Ammon's horn (tissue), 1 donor: Measurements from ENCODE around the gene MYCBP2.
"Not testable (repeated sequence)": the region's sequence is repeated elsewhere in the genome, so short reads cannot be mapped to it uniquely, and the experiment has no call there.

Experiments
- DNase-seq: peaks from one replicate; pipeline ENCODE4 v3.0.0-alpha.2; 2016; ENCODE audit warnings: low spot score

The MYCBP2 gene

GRCh38 chr13:77033717-77034302 is 293.1 kb downstream of the MYCBP2 start:
- no peak for DNase-seq

GRCh38 chr13:77031656-77032243 is 295.1 kb downstream of the MYCBP2 start:
- DNase-seq = no peak

- DNase-seq = no peak
Observed at GRCh38 chr13:77029436-77029835, 297.5 kb downstream of the MYCBP2 start.

DNA sequence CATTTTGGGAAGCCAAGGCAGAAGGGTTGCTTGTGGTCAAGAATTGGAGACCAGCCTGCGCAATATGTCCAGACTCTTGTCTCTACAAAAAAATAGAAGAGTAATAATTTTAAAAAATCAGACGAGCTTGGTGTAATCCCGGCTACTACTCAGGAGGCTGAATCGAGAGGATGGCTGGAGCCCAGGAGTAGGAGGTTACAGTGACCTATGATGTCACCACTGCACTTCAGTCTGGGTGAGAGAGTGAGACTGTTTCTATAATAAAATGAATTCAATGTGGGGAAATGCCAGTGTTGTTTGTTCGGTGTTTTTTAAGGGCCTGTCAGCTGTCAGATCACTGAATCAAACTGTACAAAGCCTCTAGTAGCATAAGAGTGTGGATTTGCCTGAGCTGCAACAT is 298.7 kb downstream of the MYCBP2 start:
- DNase-seq = no peak

- DNase-seq = peak; percentile 89
Observed at GRCh38 chr13:77026861-77027621, 299.9 kb downstream of the MYCBP2 start, which contains the start of gene FBXL3. Gene FBXL3, minus strand, starts transcription at chr13:77027159. Its CDS starts 5,299 bp downstream, at chr13:77021860.

GRCh38 chr13:77026255-77026860 is 300.5 kb downstream of the MYCBP2 start:
- DNase-seq = peak; percentile 74

DNA sequence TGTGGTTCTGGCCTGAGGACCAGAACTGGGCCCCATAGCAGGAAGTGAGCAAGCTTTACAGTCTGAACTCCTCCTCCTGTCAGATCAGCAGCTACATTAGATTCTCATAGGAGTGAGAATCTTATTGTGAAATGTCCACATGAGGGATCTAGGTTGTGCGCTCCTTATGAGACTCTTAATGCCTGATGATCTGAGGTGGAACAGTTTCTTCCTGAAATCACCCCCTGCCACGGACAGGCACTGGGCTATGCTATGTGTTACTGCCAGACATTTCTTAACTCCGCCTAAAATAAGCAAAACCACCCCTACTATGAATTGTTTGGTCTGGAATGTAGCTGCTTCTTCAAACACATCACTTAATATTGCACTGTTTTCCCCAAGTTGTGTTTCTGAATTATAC is 304.6 kb downstream of the MYCBP2 start:
- DNase-seq = no peak

DNA sequence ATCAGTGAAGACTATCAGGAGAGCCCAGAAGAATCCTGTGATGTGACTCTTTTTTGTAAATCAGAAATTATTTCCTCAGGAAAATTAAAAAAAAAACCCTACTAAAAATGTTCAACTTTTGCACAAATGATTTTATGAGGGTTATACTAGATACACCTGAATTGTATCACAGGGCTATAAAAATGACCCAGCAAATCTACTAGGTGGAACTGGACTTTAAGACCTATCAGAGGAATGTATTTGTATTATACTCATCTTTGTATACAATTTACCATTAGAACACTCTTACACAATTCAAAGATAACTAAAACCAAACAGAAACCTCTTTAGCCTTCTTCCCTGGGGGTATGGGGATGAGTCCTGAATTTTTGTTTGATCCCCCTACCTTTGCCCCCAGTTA is 307.1 kb downstream of the MYCBP2 start:
- DNase-seq = no peak

- DNase-seq = no peak
Observed at GRCh38 chr13:77016888-77017623, 309.8 kb downstream of the MYCBP2 start.

- DNase-seq = no peak
Observed at GRCh38 chr13:77016251-77016812, 310.6 kb downstream of the MYCBP2 start.

GRCh38 chr13:77014906-77015685 is 311.8 kb downstream of the MYCBP2 start:
- DNase-seq = no peak

DNA sequence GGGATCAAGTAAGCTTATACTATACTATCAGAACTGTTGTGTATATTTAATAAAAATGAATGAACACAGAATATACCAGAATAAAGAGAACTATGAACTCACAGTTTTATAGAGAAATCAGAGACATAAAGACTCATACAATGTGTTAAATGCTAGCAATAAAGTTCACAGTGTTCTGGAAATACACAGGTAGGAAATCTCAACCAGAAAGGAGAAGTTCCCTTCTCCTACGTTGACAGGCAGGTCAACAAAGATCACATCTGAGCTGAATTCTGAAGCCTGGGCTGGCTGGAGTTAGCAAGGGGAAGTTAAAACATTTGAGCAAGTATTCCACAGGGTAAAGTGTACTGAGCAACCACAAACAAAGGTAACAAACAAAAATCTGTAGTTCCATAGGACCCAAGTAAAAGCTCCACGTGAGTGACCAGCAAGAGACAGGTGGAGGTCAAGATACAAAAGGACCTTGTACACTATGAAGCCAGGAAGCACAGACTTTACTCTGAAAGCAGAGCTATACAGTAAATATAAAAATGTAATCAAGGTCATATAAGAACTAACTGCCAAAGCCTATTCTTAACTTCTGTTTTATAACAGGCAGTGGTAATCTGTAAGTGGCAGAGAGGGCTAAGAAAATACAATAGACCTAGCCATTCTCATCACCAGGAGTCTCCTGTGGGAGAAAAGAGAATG is 312.9 kb downstream of the MYCBP2 start:
- no peak for DNase-seq

DNA sequence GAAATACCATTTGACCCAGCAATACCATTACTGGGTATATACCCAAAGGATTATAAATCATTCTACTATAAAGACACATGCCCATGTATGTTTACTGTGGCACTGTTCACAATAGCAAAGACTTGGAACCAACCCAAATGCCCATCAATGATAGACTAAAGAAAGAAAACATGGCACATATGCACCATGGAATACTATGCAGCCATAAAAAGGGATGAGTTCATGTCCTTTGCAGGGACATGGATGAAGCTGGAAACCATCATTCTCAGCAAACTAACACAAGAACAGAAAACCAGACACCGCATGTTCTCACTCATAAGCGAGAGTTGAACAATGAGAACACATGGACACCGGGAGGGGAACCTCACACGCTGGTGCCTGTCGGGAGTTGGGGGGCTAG is 317.2 kb downstream of the MYCBP2 start:
- DNase-seq = not testable (repeated sequence)

DNA sequence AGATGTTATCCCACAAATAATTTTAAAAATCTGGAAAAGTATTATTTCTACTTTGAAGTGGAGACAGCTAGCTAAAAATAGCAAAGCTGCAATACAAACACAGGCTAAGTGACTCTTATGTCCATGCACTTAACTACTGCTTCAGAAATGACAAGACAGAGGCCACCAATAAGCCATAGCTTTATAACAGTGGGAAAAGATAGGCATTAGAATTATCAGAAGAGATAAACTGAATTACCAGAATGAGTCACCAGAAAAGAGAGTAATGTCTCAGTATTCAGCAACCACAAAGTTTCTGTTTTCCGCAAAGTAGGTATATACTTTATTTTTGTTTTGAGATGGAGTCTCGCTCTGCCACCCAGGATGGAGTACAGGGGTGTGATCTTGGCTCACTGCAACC is 317.9 kb downstream of the MYCBP2 start:
- DNase-seq = no peak

DNA sequence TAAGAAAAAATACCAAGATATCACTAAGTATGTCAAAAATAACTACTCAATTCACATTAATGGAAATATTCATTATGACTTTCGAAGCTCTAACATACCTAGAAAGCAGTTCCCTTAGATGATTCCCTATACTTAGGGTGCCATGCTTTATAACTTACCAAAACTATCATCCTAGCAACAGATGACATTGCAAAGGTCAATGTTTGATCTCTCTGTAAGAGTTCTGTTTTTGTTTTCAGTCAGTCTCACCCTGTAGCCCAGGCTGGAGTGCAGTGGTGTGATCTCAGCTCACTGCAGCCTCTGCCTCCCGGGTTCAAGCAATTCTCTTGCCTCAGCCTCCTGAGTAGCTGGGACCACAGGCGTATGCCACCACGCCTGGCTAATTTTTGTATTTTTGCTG is 318.6 kb downstream of the MYCBP2 start:
- DNase-seq = not testable (repeated sequence)

DNA sequence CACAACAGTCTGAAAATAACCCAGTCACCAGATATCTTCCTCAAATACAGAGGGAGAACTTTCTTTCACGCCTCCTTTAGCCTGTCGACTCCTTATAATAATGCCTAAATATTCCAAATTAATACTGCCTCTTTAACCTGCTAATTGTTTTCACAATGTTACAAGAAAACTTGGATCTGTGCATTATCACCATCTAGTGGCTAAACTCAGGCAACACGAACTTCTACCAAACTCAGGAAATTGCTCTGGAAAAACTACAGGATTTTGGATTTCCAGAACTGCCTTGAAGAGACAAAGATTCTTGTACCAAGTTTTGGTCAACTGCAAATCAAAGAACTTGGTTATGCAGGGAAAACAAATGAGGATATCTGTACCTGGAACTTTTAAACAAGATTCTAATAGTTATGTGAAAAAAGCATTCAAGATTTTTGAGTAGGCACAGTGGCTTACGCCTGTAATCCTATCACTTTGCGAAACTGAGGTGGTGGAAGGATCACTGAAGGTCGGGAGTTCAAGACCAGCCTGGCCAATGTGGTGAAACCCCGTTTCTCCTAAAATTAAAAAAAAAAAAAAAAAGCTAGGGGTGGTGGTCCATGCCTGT is 324.2 kb downstream of the MYCBP2 start:
- DNase-seq = peak; percentile 43

GRCh38 chr13:77001963-77002587 is 324.8 kb downstream of the MYCBP2 start:
- no peak for DNase-seq

DNA sequence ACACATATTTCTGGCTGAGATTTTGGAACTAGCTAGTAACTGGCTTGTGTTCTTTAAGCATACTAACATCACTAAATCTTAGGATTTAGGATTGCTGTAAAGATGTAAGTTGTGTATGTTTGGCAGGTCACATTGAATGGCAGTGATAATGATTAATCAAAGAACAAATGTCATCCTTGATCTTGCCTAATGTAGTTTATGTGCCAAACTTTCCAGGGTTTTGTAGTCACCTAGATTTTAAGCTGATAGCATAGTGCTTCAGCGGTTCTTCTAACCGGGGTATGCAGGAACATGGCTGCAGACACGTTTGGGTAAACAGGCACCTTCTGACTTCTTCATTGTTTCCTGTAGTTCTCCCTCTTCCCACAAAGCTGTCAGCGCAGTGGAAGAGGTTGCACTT is 325.4 kb downstream of the MYCBP2 start:
- DNase-seq = no peak

GRCh38 chr13:77000475-77000874 is 326.4 kb downstream of the MYCBP2 start:
- no peak for DNase-seq
